Measurements from ENCODE around the gene CADM3. TPM values are rescaled to one million over a fixed set of nuclear protein-coding genes. Genes with fewer than 3 reads are reported as not detected.

The CADM3 gene
- total and polyA plus RNA-seq, 3 donors from 2014 or later, result 5.7 to 13.4 (median 6.4) TPM

- Histone ChIP-seq H3K27me3 (no peaks in the 10 kb centered on the region), H3K4me3 (no peak overlapping the region), H3K4me1 (no peaks in the 10 kb centered on the region), H3K9me3 (no peaks in the 10 kb centered on the region), H3K36me3 (ENCODE audit: low read depth, missing control alignments) (no peaks in the 10 kb centered on the region), H3K27ac (no peak overlapping the region)
- intact Hi-C loops (cut with DNase I; ENCODE audit: low total_unique reads), result no loop called here
- TF ChIP-seq, protein P1, sequence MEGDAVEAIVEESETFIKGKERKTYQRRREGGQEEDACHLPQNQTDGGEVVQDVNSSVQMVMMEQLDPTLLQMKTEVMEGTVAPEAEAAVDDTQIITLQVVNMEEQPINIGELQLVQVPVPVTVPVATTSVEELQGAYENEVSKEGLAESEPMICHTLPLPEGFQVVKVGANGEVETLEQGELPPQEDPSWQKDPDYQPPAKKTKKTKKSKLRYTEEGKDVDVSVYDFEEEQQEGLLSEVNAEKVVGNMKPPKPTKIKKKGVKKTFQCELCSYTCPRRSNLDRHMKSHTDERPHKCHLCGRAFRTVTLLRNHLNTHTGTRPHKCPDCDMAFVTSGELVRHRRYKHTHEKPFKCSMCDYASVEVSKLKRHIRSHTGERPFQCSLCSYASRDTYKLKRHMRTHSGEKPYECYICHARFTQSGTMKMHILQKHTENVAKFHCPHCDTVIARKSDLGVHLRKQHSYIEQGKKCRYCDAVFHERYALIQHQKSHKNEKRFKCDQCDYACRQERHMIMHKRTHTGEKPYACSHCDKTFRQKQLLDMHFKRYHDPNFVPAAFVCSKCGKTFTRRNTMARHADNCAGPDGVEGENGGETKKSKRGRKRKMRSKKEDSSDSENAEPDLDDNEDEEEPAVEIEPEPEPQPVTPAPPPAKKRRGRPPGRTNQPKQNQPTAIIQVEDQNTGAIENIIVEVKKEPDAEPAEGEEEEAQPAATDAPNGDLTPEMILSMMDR (IDR thresholded peaks at IDR 0.05), result no peak
- no peak for TF ChIP-seq POLR2A (IDR thresholded peaks at IDR 0.05)
- DNase-seq, result no peak
- 89 to 97% methylated on average over 3 of the region's 3 CpGs for WGBS, 2 donors
Measured at GRCh38 chr1:159144571-159144970, 26.8 kb upstream of the CADM3 start.

GRCh38 chr1:159146980-159147379 is 24.4 kb upstream of the CADM3 start:
- no peak overlapping the region for H3K27ac ChIP-seq
- no peaks in the 10 kb centered on the region for H3K9me3 ChIP-seq
- WGBS, 2 donors, result 54 to 60% methylated on average over 3 of the region's 3 CpGs
- no peaks in the 10 kb centered on the region for H3K4me1 ChIP-seq
- H3K27me3 ChIP-seq, result no peaks in the 10 kb centered on the region
- H3K4me3 ChIP-seq, result no peak overlapping the region
- TF ChIP-seq POLR2A (IDR thresholded peaks at IDR 0.05), result no peak
- TF ChIP-seq, protein P1 (IDR thresholded peaks at IDR 0.05), result no peak
- DNase-seq, result no peak
- intact Hi-C loops (cut with DNase I; ENCODE audit: low total_unique reads), result no loop called here
- no peaks in the 10 kb centered on the region for H3K36me3 ChIP-seq (ENCODE audit: low read depth, missing control alignments)

GRCh38 chr1:159152031-159152430 is 19.4 kb upstream of the CADM3 start:
- no peak for DNase-seq
- intact Hi-C loops (cut with DNase I; ENCODE audit: low total_unique reads), result no loop called here
- TF ChIP-seq, protein P1 (IDR thresholded peaks at IDR 0.05), result no peak
- no peak for TF ChIP-seq POLR2A (IDR thresholded peaks at IDR 0.05)
- 74 to 75% methylated on average over 3 of the region's 3 CpGs for WGBS, 2 donors
- Histone ChIP-seq H3K4me3 (no peak overlapping the region), H3K9me3 (no peaks in the 10 kb centered on the region), H3K27ac (no peak overlapping the region), H3K4me1 (no peaks in the 10 kb centered on the region), H3K27me3 (no peaks in the 10 kb centered on the region), H3K36me3 (ENCODE audit: low read depth, missing control alignments) (no peaks in the 10 kb centered on the region)

DNA sequence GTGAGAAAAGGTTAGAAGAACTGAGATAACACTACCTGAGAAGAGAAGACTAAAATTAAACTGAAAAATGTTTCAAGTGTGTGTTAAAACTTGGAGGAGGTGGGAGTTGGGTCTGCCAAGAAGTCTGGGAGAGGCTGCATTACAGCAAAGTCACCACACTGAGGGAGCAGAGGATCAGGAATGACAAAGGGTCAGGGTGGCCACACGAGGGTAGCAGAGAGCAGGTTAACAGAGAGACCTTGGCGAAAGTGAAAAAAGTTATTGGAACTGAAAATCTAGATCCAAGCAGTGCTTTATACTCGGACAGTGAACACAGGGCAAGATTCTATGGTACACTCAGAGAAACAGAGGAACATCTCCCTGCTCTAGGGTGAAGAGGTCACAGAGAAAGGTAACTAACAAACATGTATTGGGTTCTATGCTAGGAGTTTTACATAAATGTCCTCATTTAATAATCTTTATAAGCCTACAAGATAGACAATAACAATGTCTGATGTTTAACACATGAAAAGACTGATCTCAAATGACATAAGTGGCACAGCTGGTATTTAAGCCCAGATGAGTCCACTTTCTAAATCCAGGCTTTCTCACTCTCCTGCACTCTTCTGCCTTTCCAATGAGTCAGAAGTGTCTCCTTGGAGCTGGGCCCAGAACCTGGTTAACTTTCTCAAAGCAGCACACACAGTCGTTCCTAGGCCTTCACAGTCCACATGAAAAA is 10.3 kb upstream of the CADM3 start:
- H3K27ac ChIP-seq, result no peak overlapping the region
- intact Hi-C loops (cut with DNase I; ENCODE audit: low total_unique reads), result no loop called here
- no peaks in the 10 kb centered on the region for H3K4me1 ChIP-seq
- DNase-seq, result peak; percentile 79
- 19 to 25% methylated on average over 3 to 4 of the region's 4 CpGs for WGBS, 2 donors
- no peaks in the 10 kb centered on the region for H3K9me3 ChIP-seq
- H3K4me3 ChIP-seq, result no peak overlapping the region
- no peaks in the 10 kb centered on the region for H3K36me3 ChIP-seq (ENCODE audit: low read depth, missing control alignments)
- no peak for TF ChIP-seq POLR2A (IDR thresholded peaks at IDR 0.05)
- TF ChIP-seq, protein P1 (IDR thresholded peaks at IDR 0.05), result peak; percentile 87 to 97 (median 96)
- H3K27me3 ChIP-seq, result no peaks in the 10 kb centered on the region

- H3K36me3 ChIP-seq (ENCODE audit: low read depth, missing control alignments), result no peaks in the 10 kb centered on the region
- TF ChIP-seq, protein P1 (IDR thresholded peaks at IDR 0.05), result no peak
- TF ChIP-seq POLR2A (IDR thresholded peaks at IDR 0.05), result no peak
- 94 to 100% methylated on average over 1 of the region's 1 CpG for WGBS, 2 donors
- intact Hi-C loops (cut with DNase I; ENCODE audit: low total_unique reads), result no loop called here
- no peaks in the 10 kb centered on the region for H3K4me1 ChIP-seq
- no peaks in the 10 kb centered on the region for H3K9me3 ChIP-seq
- no peak overlapping the region for H3K4me3 ChIP-seq
- no peak overlapping the region for H3K27ac ChIP-seq
- no peak for DNase-seq
- H3K27me3 ChIP-seq, result no peaks in the 10 kb centered on the region
Measured at GRCh38 chr1:159161719-159162026, 9.7 kb upstream of the CADM3 start.
